Kidney epithelial cell (primary cell): ENCODE data around the gene CFAP210. TPM values are rescaled to one million over a fixed set of nuclear protein-coding genes. Genes with fewer than 3 reads are reported as not detected.

Experiments
- DNase-seq: peaks from one replicate; pipeline ENCODE4 v3.0.0-alpha.2; 2010; ENCODE audit warnings: low read depth
- H3K27me3 ChIP-seq: 2 replicates; pipeline ENCODE4 v1.6.0; 2011; ENCODE audit warnings: low read length; ENCODE audit not compliant: control insufficient read depth, insufficient read depth
- H3K36me3 ChIP-seq: 2 replicates; pipeline ENCODE4 v1.5.1; 2011; ENCODE audit warnings: low read length; ENCODE audit not compliant: control insufficient read depth, insufficient read depth
- H3K4me3 ChIP-seq: 2 replicates; pipeline ENCODE4 v1.5.1; 2011; ENCODE audit warnings: low read depth, mild to moderate bottlenecking, control low read depth, low read length
- CTCF ChIP-seq: IDR thresholded peaks from 2 replicates; pipeline ENCODE4 v1.5.1; 2011; ENCODE audit warnings: mild to moderate bottlenecking, moderate library complexity, low read length, control low read depth, inconsistent platforms; ENCODE audit not compliant: insufficient read depth, poor library complexity, severe bottlenecking
- total RNA-seq: library from RNA; depleted of rRNA; stranded (reverse); fragments of >200 nt; gene quantifications from 2 replicates; pipeline ENCODE4 v1.2.3, GENCODE V29; 2015

CFAP210 gene
- total RNA-seq, 1 donor from 2014 or later, result 0.33 TPM

- no peak for TF ChIP-seq CTCF
- Histone ChIP-seq H3K36me3 (no peaks in the 10 kb centered on the region), H3K4me3 (no peak overlapping the region), H3K27me3 (no peaks in the 10 kb centered on the region)
- DNase-seq, result no peak
Observed at GRCh38 chr2:169670937-169671336, 23.3 kb downstream of the CFAP210 start.

GRCh38 chr2:169670215-169670651, 24.0 kb downstream of the CFAP210 start:
- no peaks in the 10 kb centered on the region for H3K36me3 ChIP-seq
- TF ChIP-seq CTCF, result no peak
- H3K27me3 ChIP-seq, result no peaks in the 10 kb centered on the region
- no peak overlapping the region for H3K4me3 ChIP-seq
- no peak for DNase-seq

- H3K27me3 ChIP-seq, result no peaks in the 10 kb centered on the region
- no peak for TF ChIP-seq CTCF
- H3K36me3 ChIP-seq, result no peaks in the 10 kb centered on the region
- DNase-seq, result no peak
- H3K4me3 ChIP-seq, result no peak overlapping the region
Observed at GRCh38 chr2:169667583-169667982, 26.6 kb downstream of the CFAP210 start.

- no peak for TF ChIP-seq CTCF
- Histone ChIP-seq H3K27me3 (no peaks in the 10 kb centered on the region), H3K4me3 (no peak overlapping the region), H3K36me3 (no peaks in the 10 kb centered on the region)
- no peak for DNase-seq
Observed at GRCh38 chr2:169664978-169665930, 29.0 kb downstream of the CFAP210 start.

GRCh38 chr2:169664600-169664977, 29.6 kb downstream of the CFAP210 start:
- Histone ChIP-seq H3K27me3 (no peaks in the 10 kb centered on the region), H3K36me3 (no peaks in the 10 kb centered on the region), H3K4me3 (no peak overlapping the region)
- no peak for TF ChIP-seq CTCF
- no peak for DNase-seq

GRCh38 chr2:169663247-169663646, 31.0 kb downstream of the CFAP210 start:
- Histone ChIP-seq H3K4me3 (no peak overlapping the region), H3K27me3 (no peaks in the 10 kb centered on the region), H3K36me3 (no peaks in the 10 kb centered on the region)
- no peak for TF ChIP-seq CTCF
- no peak for DNase-seq
